Spleen (tissue), 7 donors: ENCODE results near the gene TPRKB.

ENCODE experiments used
- POLR2A ChIP-seq, 3 donors: fragments of 450-650 bp; IDR thresholded peaks; one replicate each; pipeline ENCODE4 v1.5.1; 2017; ENCODE audit warnings: antibody characterized with exemption in 3 of 3, mild to moderate bottlenecking in 1 of 3
- TF ChIP-seq, protein P1 (sequence below), 11 experiments: fragments of 200-600 bp in 7 of 11; fragments of 450-650 bp in 4 of 11; sonication (generic) in 4 of 11; IDR thresholded peaks in 8 of 11; conservative IDR thresholded peaks in 3 of 11; 1 replicate in 7 of 11; 2 replicates in 4 of 11; pipeline versions ENCODE4 v1.4.0 to v1.8.0; 2016 to 2021; ENCODE audit warnings: antibody characterized with exemption in 11 of 11, inconsistent platforms in 4 of 11, mild to moderate bottlenecking in 1 of 11
- donor health status: DM: no; HTN: no; CAD: no; lungs with moderate emphysema.
- donor health status: DM: no; HTN: no; CAD: no.
- donor health status: DM: no; HTN: no; CAD: no.

DNA sequence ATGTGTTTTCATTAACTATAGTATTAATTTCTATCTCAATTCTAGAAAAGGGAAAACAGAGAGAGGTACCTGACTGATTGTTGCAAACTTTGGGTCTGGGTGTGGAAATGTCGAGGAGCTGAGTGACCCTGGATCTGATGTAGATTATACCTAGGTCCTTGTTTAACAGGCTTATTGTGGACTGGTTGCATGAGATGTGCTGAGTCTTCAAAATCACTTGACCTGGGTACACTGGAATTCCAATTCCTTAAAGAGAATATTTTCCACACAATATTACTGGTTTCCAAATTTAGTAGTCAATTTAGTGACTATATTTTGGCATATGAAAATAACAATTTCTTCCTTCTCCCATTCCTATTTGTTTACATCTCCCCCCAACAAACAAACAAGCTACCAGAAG, 29.2 kb upstream of the TPRKB start:
- TF ChIP-seq, protein P1, sequence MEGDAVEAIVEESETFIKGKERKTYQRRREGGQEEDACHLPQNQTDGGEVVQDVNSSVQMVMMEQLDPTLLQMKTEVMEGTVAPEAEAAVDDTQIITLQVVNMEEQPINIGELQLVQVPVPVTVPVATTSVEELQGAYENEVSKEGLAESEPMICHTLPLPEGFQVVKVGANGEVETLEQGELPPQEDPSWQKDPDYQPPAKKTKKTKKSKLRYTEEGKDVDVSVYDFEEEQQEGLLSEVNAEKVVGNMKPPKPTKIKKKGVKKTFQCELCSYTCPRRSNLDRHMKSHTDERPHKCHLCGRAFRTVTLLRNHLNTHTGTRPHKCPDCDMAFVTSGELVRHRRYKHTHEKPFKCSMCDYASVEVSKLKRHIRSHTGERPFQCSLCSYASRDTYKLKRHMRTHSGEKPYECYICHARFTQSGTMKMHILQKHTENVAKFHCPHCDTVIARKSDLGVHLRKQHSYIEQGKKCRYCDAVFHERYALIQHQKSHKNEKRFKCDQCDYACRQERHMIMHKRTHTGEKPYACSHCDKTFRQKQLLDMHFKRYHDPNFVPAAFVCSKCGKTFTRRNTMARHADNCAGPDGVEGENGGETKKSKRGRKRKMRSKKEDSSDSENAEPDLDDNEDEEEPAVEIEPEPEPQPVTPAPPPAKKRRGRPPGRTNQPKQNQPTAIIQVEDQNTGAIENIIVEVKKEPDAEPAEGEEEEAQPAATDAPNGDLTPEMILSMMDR (IDR thresholded peaks at IDR 0.05 in 8 of 11, conservative IDR thresholded peaks at IDR 0.05 in 3 of 11): no peak
- TF ChIP-seq POLR2A (IDR thresholded peaks at IDR 0.05): no peak
